DMS153 (cell line): ENCODE data around the gene LRRC74A.
A peak's percentile ranks its signal among the peaks of the same experiment; 100 is the strongest.
"Not testable (repeated sequence)": the region's sequence is repeated elsewhere in the genome, so short reads cannot be mapped to it uniquely, and the experiment has no call there.

ENCODE experiments used
- DNase-seq: peaks from one replicate; lab custom pipeline; 2025; lab: John Stamatoyannopoulos, UW

Gene LRRC74A

GRCh38 chr14:76891391-76891790 is 65.2 kb downstream of the LRRC74A start:
- no peak for DNase-seq

GRCh38 chr14:76894308-76894707 is 68.1 kb downstream of the LRRC74A start:
- no peak for DNase-seq

GRCh38 chr14:76898006-76898405 is 71.8 kb downstream of the LRRC74A start:
- not testable (repeated sequence) for DNase-seq

- DNase-seq: no peak
Measured at GRCh38 chr14:76900682-76901081, 74.5 kb downstream of the LRRC74A start.

GRCh38 chr14:76901171-76902055 is 75.2 kb downstream of the LRRC74A start:
- DNase-seq: no peak

- DNase-seq: no peak
Measured at GRCh38 chr14:76902591-76902990, 76.4 kb downstream of the LRRC74A start.

GRCh38 chr14:76904100-76904739 is 78.0 kb downstream of the LRRC74A start:
- no peak for DNase-seq

GRCh38 chr14:76904740-76905569 is 78.7 kb downstream of the LRRC74A start:
- DNase-seq: peak; percentile 62

GRCh38 chr14:76908834-76909233 is 82.6 kb downstream of the LRRC74A start:
- DNase-seq: no peak

GRCh38 chr14:76909266-76909665 is 83.1 kb downstream of the LRRC74A start:
- no peak for DNase-seq

- no peak for DNase-seq
Measured at GRCh38 chr14:76910371-76910890, 84.2 kb downstream of the LRRC74A start.

- no peak for DNase-seq
Measured at GRCh38 chr14:76911473-76911872, 85.3 kb downstream of the LRRC74A start.

GRCh38 chr14:76914533-76915081 is 88.4 kb downstream of the LRRC74A start:
- DNase-seq: not testable (repeated sequence)

GRCh38 chr14:76916040-76916715 is 90.0 kb downstream of the LRRC74A start:
- no peak for DNase-seq

- peak; percentile 60 for DNase-seq
Measured at GRCh38 chr14:76917158-76917596, 91.0 kb downstream of the LRRC74A start.

GRCh38 chr14:76917745-76918255 is 91.6 kb downstream of the LRRC74A start:
- DNase-seq: peak; percentile 77

- peak; percentile 55 for DNase-seq
Measured at GRCh38 chr14:76918256-76918781, 92.1 kb downstream of the LRRC74A start.

GRCh38 chr14:76918782-76919394 is 92.7 kb downstream of the LRRC74A start:
- peak; percentile 35 for DNase-seq
